Ovary (tissue), 9 donors: ENCODE measurements around the gene DIAPH3. TPM values are rescaled to one million over a fixed set of nuclear protein-coding genes. Genes with fewer than 3 reads are reported as not detected.

Source experiments
- DNase-seq, 5 donors: peaks; one replicate each; pipeline ENCODE4 v3.0.0-alpha.2; 2019 to 2020
- H3K27ac ChIP-seq, 2 donors: fragments of 200-600 bp; one replicate each; pipeline versions ENCODE4 v1.5.1 to v1.8.0; 2019 to 2022
- H3K27me3 ChIP-seq: fragments of 200-600 bp; one replicate; pipeline ENCODE4 v1.8.0; 2022
- H3K36me3 ChIP-seq: fragments of 200-600 bp; sonication (generic); one replicate; pipeline ENCODE4 v1.5.1; 2019
- H3K4me1 ChIP-seq: one replicate; pipeline ENCODE4 v1.8.1; 2013; ENCODE audit warnings: mild to moderate bottlenecking, moderate library complexity; ENCODE audit not compliant: insufficient read depth
- H3K4me3 ChIP-seq: fragments of 200-600 bp; sonication (generic); one replicate; pipeline ENCODE4 v1.5.1; 2017
- H3K9me3 ChIP-seq, 2 donors: fragments of 200-600 bp in 1 of 2; sonication (generic) in 1 of 2; one replicate each; pipeline versions ENCODE4 v1.5.1 to v1.8.1; 2013 to 2019; ENCODE audit warnings: mild to moderate bottlenecking in 1 of 2, moderate library complexity in 1 of 2
- EP300 ChIP-seq: sonication (generic); formaldehyde crosslinking; IDR thresholded peaks from one replicate; pipeline ENCODE4 v1.6.1; 2017; ENCODE audit warnings: antibody characterized with exemption
- POLR2A ChIP-seq: fragments of 450-650 bp; IDR thresholded peaks from one replicate; pipeline ENCODE4 v1.6.1; 2017; ENCODE audit warnings: antibody characterized with exemption, mild to moderate bottlenecking, moderate library complexity
- WGBS, 3 donors: extraction: QIAGEN DNeasy Blood & Tissue Kit in 1 of 3; methylation state at CpG; one replicate each; pipeline versions ENCODE4 v1.1.5 to v1.1.7; 2013 to 2017; 5-methylcytosine and 5-hydroxymethylcytosine counted together
- intact Hi-C, 4 donors: fragments of 100-400 bp; cut with DNase I; formaldehyde crosslinking; loops; one replicate each; pipeline versions ENCODE4 v1.11.0 to v1.15.1; 2022 to 2023
- polyA plus RNA-seq, 2 donors: library from polyadenylated mRNA; stranded (reverse); fragments of 200-250 nt in 1 of 2; fragments of 350-450 nt in 1 of 2; fragmentation: Illumina TruSeq in 1 of 2; extraction: RNeasy Lipid Tissue Mini Kit (QIAGEN cat#74804) in 1 of 2; gene quantifications; one replicate each; pipeline ENCODE4 v1.2.3, GENCODE V29; 2013 to 2014
- total RNA-seq, 7 donors: library from RNA; depleted of rRNA in 2 of 7; stranded (reverse); fragments of >200 nt in 2 of 7; fragmentation: NEBNext Ultra II Directional in 3 of 7; extraction: Animal tissue kit (Norgen Biotek cat#: 25700) in 3 of 7; gene quantifications; one replicate each; pipeline versions ENCODE4 v1.1.0 to v1.2.4, GENCODE V29; 2016 to 2023
- TF ChIP-seq, protein P1 (sequence below), 3 donors: fragments of 450-650 bp in 2 of 3; fragments of 200-600 bp in 1 of 3; IDR thresholded peaks; one replicate each; pipeline versions ENCODE4 v1.5.1 to v1.8.0; 2016 to 2022; ENCODE audit warnings: antibody characterized with exemption in 3 of 3, mild to moderate bottlenecking in 1 of 3
- donor health status: DM: no; HTN: no; CAD: no; lungs with moderate emphysema.
- donor health status: DM: no; HTN: no; CAD: no.
- donor health status: Bipolar disorder and iron deficiency.
- donor health status: DM: yes; HTN: yes; CAD: no.
- donor health status: DM: no; HTN: no; CAD: no.
- donor health status: DM: yes; HTN: yes; CAD: no.

The DIAPH3 gene
- total and polyA plus RNA-seq, 9 donors: 0.13 to 2.6 (median 0.40) TPM; not detected in 1

DNA sequence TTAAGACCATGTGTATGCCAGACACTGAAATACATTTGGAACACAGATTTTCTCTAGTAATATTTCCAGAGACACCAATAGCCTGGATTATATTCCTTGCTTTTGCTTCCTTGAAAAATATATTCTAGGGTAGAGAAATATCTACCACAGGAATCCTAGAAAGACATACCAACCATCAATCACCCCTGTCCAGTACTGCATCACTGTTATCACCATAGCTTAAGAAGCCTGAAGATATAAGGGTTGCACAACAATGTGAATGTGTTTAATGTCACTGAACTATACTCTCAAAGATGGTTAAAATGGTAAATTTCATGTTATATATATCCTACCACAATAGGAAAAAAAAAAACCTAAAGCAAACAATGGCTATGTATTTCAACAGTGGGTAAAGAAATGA is 163.6 kb downstream of the DIAPH3 start:
- Histone ChIP-seq H3K4me3 (no peak overlapping the region), H3K27ac (no peak overlapping the region), H3K27me3 (no peaks in the 10 kb centered on the region), H3K36me3 (no peaks in the 10 kb centered on the region), H3K4me1 (no peaks in the 10 kb centered on the region), H3K9me3 (no peaks in the 10 kb centered on the region)
- intact Hi-C loops: no loop called here
- no peak for TF ChIP-seq EP300
- TF ChIP-seq, protein P1, sequence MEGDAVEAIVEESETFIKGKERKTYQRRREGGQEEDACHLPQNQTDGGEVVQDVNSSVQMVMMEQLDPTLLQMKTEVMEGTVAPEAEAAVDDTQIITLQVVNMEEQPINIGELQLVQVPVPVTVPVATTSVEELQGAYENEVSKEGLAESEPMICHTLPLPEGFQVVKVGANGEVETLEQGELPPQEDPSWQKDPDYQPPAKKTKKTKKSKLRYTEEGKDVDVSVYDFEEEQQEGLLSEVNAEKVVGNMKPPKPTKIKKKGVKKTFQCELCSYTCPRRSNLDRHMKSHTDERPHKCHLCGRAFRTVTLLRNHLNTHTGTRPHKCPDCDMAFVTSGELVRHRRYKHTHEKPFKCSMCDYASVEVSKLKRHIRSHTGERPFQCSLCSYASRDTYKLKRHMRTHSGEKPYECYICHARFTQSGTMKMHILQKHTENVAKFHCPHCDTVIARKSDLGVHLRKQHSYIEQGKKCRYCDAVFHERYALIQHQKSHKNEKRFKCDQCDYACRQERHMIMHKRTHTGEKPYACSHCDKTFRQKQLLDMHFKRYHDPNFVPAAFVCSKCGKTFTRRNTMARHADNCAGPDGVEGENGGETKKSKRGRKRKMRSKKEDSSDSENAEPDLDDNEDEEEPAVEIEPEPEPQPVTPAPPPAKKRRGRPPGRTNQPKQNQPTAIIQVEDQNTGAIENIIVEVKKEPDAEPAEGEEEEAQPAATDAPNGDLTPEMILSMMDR (IDR thresholded peaks at IDR 0.05): no peak
- TF ChIP-seq POLR2A: no peak
- DNase-seq: no peak

DNA sequence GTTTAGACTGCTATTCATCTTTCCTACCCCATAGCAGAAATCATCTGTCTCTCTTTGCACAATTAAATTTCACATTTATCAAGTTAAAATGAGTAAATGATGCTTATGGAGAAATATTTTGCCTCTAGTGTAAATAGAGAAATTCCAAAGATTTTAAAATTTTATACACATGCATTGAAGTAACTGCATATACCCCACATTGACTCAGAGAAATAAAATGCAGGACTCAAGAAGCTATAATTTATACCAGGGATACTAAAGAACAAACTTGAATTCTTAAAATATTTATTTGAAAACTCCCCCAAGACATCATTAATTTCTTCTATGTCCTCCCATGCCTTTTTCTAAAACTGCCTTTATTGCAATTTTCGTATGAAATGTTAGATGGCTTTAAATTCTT is 165.8 kb downstream of the DIAPH3 start:
- H3K27me3 ChIP-seq: no peaks in the 10 kb centered on the region
- H3K36me3 ChIP-seq: no peaks in the 10 kb centered on the region
- TF ChIP-seq, protein P1 (IDR thresholded peaks at IDR 0.05): no peak
- no peak for TF ChIP-seq EP300
- TF ChIP-seq POLR2A: no peak
- WGBS, 3 donors: 60 to 73% (median 68%) methylated on average over 1 of the region's 1 CpG
- H3K4me1 ChIP-seq: no peaks in the 10 kb centered on the region
- intact Hi-C loops: no loop called here
- no peak overlapping the region for H3K27ac ChIP-seq
- H3K4me3 ChIP-seq: no peak overlapping the region
- H3K9me3 ChIP-seq: no peaks in the 10 kb centered on the region
- DNase-seq: no peak

DNA sequence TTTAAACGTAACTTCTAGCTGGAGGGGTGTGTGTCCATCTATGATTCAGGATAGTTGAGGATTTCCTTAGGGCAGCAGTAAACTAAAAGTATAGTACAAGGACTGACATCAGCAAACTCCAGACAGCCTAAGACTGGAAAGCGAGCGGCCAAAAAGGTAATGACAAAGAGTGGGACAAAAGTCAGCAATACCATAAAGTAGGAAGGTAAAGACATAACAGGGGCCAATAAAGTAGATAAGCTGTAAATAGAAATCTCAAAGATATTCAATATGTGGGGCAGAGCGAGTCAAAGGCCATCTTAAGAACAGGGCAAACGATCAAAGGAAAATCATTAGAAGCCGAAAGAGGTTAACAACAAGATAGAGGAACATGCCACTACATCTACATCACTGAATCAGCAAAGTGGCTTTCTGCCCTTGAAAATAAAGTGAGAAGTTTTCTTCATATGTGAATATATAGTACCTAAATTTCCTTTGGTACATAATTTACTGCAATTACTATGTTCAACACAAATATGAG is 167.2 kb downstream of the DIAPH3 start:
- no peak overlapping the region for H3K4me3 ChIP-seq
- no peaks in the 10 kb centered on the region for H3K27me3 ChIP-seq
- H3K27ac ChIP-seq: no peak overlapping the region
- DNase-seq: no peak
- no peaks in the 10 kb centered on the region for H3K36me3 ChIP-seq
- no peaks in the 10 kb centered on the region for H3K4me1 ChIP-seq
- intact Hi-C loops: no loop called here
- 79 to 94% (median 91%) methylated on average over 6 of the region's 6 CpGs for WGBS, 3 donors
- no peaks in the 10 kb centered on the region for H3K9me3 ChIP-seq
- TF ChIP-seq EP300 (no peak), POLR2A (no peak)
- TF ChIP-seq, protein P1 (IDR thresholded peaks at IDR 0.05): no peak

DNA sequence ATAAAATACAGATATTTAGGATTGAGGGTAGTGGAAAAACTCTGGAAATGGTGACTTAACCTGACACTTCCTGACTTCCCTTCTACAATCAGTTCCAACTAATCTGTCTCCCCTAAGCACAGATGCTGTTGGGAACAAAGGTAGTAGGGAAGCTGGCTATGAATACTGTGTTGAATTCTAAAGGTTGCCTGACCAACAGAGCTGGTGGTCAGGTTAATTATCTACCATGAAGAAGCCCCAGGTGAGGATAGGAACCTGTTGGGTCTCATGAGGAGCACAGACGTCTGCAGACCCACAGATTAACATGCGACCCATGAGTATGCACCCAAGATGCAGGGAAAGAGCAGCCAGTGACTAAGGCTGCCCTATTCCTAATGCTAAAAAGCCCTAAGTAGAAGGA is 172.3 kb downstream of the DIAPH3 start:
- Histone ChIP-seq H3K27ac (no peak overlapping the region), H3K27me3 (no peaks in the 10 kb centered on the region), H3K4me3 (no peak overlapping the region), H3K9me3 (no peaks in the 10 kb centered on the region), H3K4me1 (no peaks in the 10 kb centered on the region), H3K36me3 (no peaks in the 10 kb centered on the region)
- DNase-seq: no peak
- 94 to 97% (median 96%) methylated on average over 2 of the region's 2 CpGs for WGBS, 3 donors
- TF ChIP-seq, protein P1 (IDR thresholded peaks at IDR 0.05): no peak
- TF ChIP-seq EP300 (no peak), POLR2A (no peak)
- intact Hi-C loops: no loop called here
